GM21367 (cell line): Measurements from ENCODE around the gene TLDC2.

Experiments
- ATAC-seq: cut with Tn5 transposase; IDR thresholded peaks from one replicate; pipeline ENCODE4 v1.9.1; 2021; ENCODE audit not compliant: unreplicated experiment

TLDC2 gene

GRCh38 chr20:36849333-36850065 lies 26.4 kb upstream of the TLDC2 start:
- ATAC-seq: no peak

DNA sequence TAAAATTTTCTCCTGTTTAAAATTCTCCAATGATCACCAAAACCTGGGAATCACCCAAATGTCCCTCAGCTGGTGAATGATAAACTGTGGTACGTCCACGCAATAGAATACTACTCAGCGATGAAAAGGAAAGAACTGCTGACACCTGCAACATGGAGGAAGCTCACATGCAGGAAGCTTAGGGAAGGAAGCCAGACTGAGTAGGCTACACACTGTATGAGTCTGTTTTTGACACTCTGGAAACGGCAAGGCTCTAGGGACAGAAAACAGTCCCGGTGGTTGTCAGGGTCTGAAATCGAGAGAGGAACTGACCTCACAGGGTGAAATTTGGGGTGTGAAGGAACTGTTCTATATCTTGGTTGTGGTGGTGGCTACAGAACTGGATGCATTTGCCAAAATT lies 25.2 kb upstream of the TLDC2 start:
- no peak for ATAC-seq

- no peak for ATAC-seq
These were observed 24.4 kb upstream of the TLDC2 start for GRCh38 chr20:36851490-36851889.

- no peak for ATAC-seq
These were observed 23.8 kb upstream of the TLDC2 start for GRCh38 chr20:36852187-36852586.

DNA sequence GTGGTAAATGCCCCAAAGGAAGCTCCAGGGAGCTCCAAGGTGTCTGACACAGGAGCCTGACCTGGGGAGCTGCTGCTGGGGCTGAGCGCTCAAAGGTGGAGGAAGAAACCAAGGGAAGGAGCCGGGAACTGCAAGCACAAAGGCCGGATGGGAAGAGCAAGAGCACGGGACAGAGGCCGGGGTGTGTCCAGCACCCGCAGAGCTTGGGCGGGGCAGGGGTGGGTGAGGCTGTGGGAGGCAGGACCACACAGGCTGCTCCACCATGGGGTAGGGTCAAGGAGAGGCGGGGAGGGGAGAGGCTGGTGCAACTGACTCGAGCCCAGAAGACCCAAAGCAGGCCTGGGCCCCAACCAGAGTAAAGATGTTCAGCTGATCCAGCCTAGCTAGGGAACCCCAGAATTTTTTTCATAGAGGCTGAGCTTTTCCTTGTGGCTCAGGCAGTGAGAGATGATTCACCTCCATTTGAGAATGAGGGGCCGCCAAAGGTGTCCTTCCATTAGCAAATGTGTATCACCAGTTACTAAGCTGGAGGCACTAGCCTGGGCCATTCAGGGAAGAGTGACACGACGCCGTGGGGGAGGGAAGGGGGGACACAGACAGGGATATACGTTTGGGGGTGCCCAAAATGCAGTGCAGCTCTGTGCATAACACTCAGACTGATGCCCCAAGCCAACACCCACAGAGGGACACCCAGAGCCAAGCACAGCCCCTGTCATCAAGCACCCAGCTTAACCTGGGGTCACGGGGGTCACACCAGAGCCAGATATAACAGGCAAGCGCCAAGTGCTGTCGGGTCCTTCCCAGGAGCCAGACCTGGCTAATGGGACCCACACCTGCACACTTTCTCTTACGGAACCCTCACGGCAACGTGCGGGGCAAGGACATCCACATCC lies 21.3 kb upstream of the TLDC2 start:
- ATAC-seq: no peak

DNA sequence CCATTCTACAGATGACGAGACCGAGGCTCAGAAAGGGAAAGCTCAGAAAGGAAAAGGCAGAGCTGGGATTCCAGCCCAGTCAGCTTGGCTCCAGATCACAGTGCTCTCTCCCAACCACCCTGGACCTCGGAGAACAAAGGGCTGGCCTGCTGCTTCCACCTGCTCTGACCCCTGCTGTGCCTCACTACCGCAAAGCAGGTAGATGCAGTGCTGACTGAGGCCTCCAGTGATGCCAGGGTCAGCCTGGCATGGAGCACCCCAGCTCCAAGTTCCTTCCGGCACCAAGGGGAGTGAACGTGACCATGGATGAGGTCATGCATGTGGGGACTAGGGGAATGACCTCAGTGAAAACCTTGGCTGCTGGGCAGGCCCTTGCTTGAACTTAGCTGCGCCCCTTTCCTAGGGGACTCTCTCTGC lies 20.7 kb upstream of the TLDC2 start:
- no peak for ATAC-seq

DNA sequence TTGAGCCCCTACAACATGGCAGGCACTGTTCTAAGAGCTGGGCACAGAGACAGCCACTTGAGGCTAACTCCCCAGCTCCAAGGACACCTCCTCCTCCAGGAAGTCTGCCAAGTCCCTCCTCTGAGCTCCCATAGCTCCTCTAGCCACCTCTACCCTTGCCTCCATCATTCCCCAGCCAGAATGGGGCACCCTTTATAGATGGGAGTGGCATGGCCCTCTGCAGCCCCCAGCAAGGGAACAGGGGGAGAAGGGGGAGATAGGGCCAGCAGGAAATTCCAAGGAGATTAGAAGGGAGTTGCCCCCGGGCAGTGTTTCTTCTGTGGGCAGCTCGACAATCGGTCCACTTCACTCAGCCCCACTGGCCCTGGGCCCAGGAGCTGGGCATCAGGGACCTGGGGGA lies 19.7 kb upstream of the TLDC2 start:
- no peak for ATAC-seq

DNA sequence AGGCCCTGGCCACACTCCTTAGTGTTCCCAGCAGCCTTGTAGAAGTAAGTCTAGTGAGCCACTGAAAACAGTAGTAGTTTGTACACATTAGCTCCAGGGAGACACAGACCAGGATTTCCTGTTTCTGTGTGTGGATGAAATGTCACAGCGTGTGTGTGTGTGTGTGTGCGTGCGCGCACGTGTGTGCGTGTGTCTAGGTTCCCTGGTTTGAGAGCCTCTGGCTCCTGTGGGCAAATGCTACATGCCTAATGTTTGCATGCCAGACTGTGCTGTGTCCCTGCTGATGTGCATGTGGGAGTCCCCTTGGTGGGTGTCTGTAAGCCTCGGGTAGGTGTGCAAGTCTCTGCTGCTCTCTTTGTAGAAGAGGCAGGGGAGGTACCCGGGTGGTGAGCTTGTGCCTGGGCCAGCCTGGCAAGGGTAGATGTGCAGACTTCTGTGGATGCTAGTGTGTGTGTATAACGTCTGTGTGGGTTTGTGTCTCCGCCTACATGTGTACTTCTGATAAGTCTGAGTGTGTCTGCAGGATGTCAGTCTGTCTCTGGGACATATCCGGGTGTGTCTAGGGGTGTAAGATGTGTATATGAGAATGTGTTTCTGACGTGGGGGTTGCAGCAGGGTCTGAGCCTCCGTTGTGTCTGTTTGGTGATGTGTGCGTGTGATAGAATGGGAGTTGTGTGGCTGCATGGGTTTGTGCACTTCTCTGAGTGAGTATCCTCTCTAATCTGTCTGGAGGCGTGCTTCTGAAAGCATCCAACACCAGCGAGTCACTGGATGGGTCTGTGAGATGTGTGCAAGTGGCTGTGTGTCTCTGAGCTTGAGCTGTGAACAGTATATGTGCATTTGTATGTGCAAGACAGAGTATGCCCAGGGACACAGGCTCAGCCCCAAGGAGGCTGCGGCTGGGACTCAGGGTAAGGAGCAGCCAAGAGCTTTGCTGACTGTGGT lies 19.0 kb upstream of the TLDC2 start:
- ATAC-seq: no peak

DNA sequence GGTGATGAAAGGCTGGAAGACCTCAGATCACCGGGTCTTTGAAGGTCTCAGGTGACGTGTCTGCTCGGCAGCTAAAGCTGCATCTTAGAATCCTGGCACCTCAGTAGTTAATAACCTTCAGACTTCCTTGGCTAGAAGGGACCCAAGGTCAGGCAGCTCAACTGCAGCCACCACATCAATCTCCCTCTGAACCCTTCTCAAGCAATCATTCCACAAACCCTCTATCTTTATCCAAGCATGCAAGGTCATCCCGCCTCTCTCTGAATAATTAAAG lies 16.7 kb upstream of the TLDC2 start:
- no peak for ATAC-seq

DNA sequence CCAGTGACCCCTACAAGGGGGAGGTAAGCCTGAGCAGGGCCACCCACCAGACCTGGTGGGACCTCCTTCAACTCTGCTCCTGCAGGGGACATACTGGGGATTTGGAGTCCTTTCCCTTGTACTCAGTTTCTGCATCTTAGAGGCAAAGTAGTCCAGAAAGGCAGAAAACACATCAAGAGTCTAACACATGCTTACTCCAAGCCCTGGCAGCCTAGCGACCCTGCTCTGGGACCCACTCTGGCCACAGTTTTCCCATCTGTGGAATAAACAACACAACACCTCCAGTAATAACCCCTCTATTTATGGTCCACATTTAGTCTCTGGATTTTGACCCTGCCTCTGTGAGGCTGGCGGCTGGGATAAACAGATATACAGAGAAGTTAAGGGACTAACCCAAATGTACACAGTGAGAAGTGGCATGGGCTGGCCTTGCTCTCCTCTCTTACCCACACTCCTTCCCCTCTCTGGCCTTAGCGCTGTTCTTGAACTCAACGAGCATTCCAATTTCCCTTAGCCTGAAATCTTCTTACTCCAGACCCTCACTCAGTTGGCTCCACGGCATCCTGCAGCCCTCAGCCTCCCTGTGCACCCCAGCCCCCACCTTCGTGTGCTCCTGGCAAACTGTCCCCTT lies 16.1 kb upstream of the TLDC2 start:
- ATAC-seq: no peak

- no peak for ATAC-seq
These were observed 15.6 kb upstream of the TLDC2 start for GRCh38 chr20:36860339-36860738.

- ATAC-seq: no peak
These were observed 14.9 kb upstream of the TLDC2 start for GRCh38 chr20:36860811-36861624.

- no peak for ATAC-seq
These were observed 14.4 kb upstream of the TLDC2 start for GRCh38 chr20:36861625-36861874.

DNA sequence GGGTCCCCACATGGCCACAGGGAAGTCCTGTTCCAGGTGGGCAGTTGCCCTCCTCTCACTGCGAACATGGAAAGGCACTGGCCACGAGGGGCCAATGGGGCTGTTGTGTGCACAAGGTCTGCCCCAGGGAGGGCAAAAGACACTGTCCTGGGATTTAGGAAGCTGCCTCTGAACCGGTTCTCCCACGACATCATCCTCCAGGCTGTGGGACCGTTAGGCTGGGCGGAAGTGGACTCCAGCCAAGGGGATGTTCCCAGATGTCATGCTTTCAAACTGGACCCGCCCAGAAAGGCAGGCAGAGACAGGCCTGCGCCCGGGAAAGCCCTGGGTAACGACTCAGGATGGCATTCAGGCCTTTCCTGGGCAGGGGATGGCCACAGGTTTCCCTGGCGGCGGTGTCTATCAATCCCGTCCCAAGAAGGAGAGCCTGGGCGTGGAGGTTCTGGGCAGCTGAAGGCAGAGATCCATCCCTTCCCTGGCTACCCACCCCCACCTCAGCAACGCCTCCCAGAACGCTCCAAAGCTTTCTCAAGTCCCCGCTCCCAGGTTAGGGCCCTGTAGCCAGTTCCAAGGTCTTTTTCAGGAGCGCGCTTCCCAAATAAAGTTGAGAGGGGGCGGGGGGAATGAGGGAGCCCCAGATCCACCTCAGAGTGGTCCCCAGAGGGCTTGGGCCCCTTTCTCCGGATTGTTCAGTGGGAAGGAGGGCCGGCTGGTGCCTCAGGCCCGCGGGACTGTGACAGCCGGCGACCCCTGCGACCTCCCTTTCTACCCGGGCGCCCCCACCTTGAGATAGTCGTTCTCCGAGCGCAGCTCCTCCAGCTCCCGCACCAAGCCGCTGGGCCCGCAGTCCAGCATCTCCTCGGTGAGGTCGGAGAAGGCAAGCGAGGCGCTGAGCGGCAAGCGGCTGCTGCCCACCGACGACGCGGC lies 13.8 kb upstream of the TLDC2 start:
- no peak for ATAC-seq

- ATAC-seq: peak; percentile 4
These were observed 12.9 kb upstream of the TLDC2 start for GRCh38 chr20:36862857-36863668.

- ATAC-seq: no peak
These were observed 10.7 kb upstream of the TLDC2 start for GRCh38 chr20:36865076-36865860.

DNA sequence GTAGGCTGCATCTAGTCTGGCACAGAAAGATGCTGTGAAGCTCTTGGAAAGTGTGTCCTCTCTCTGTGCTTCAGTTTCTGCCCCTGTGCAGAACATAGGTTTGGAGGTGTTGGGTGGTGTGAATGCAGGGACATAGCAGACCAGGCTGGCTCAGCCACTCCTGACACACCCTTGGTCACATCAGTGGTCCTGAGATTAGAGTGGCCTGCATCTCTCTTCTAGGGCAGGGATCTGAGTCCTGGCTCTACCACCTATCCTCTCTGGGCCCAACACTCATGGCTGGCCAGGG lies 10.1 kb upstream of the TLDC2 start:
- no peak for ATAC-seq

GRCh38 chr20:36866164-36866563 lies 9.8 kb upstream of the TLDC2 start:
- no peak for ATAC-seq
